Heart right ventricle (tissue), 16 donors: ENCODE data around the gene ST6GAL2. TPM values are rescaled to one million over a fixed set of nuclear protein-coding genes. Genes with fewer than 3 reads are reported as not detected.

Experiments used
- ATAC-seq, 8 donors: fragments of 200-7000 bp; cut with Tn5 transposase; one replicate each; pipeline ENCODE4 v1.9.1; 2020; ENCODE audit warnings: mild to moderate bottlenecking in 8 of 8, moderate library complexity in 8 of 8, moderate number of reproducible peaks in 1 of 8
- DNase-seq, 2 donors: peaks; one replicate each; pipeline ENCODE4 v3.0.0-alpha.2; 2020
- H3K27ac ChIP-seq, 10 donors: fragments of 200-600 bp; sonication (generic) in 2 of 10; one replicate each; pipeline versions ENCODE4 v1.5.0 to v1.8.0; 2020 to 2022; ENCODE audit warnings: mild to moderate bottlenecking in 3 of 10
- H3K27me3 ChIP-seq, 7 donors: fragments of 200-600 bp; one replicate each; pipeline ENCODE4 v1.8.0; 2021 to 2022; ENCODE audit warnings: mild to moderate bottlenecking in 2 of 7
- H3K36me3 ChIP-seq, 9 donors: fragments of 200-600 bp; sonication (generic) in 1 of 9; one replicate each; pipeline versions ENCODE4 v1.5.0 to v1.8.0; 2020 to 2022; ENCODE audit warnings: mild to moderate bottlenecking in 2 of 9
- H3K4me1 ChIP-seq, 9 donors: fragments of 200-600 bp; sonication (generic) in 1 of 9; one replicate each; pipeline versions ENCODE4 v1.5.0 to v1.8.0; 2020 to 2022; ENCODE audit warnings: mild to moderate bottlenecking in 4 of 9
- H3K4me3 ChIP-seq, 10 donors: fragments of 200-600 bp; sonication (generic) in 2 of 10; one replicate each; pipeline versions ENCODE4 v1.5.0 to v1.8.0; 2020 to 2022; ENCODE audit warnings: mild to moderate bottlenecking in 7 of 10, moderate library complexity in 2 of 10
- H3K9me3 ChIP-seq, 11 donors: fragments of 200-600 bp in 10 of 11; sonication (generic) in 2 of 11; one replicate each; pipeline versions ENCODE4 v1.5.0 to v1.8.0; 2013 to 2022; ENCODE audit warnings: mild to moderate bottlenecking in 2 of 11, control low read depth in 1 of 11, moderate library complexity in 1 of 11
- WGBS, 2 donors: extraction: QIAGEN DNeasy Blood & Tissue Kit; methylation state at CpG; one replicate each; pipeline ENCODE4 v1.1.7; 2013; ENCODE audit warnings: inconsistent platforms in 1 of 2; 5-methylcytosine and 5-hydroxymethylcytosine counted together
- intact Hi-C, 10 donors: fragments of 100-400 bp; cut with DNase I; formaldehyde crosslinking; loops; one replicate each; pipeline versions ENCODE4 v1.11.1 to v1.14.2; 2022
- polyA plus RNA-seq, 2 donors: library from polyadenylated mRNA; stranded (reverse); fragments of 200-250 nt; gene quantifications; one replicate each; pipeline ENCODE4 v1.2.3, GENCODE V29; 2013
- total RNA-seq, 10 donors: library from RNA; stranded (reverse); fragmentation: NEBNext Ultra II Directional in 3 of 10; extraction: Animal tissue kit (Norgen Biotek cat#: 25700) in 3 of 10; gene quantifications; one replicate each; pipeline versions ENCODE4 v1.2.1 to v1.2.4, GENCODE V29; 2021 to 2023
- TF ChIP-seq, protein P1 (sequence below), 9 donors: fragments of 200-600 bp; sonication (generic) in 2 of 9; IDR thresholded peaks; one replicate each; pipeline versions ENCODE4 v1.5.0 to v1.8.0; 2021 to 2022; ENCODE audit warnings: antibody characterized with exemption in 9 of 9, mild to moderate bottlenecking in 5 of 9, moderate library complexity in 1 of 9
- donor health status: Arrhythmogenic right ventricular cardiomyopathy.
- donor health status: ischemic (EF 13 %, LVEDD 7.1; RV severe dilation, severe dysfunction).
- donor health status: healthy with polysubstance abuse.
- donor health status: DM: no; HTN: yes; CAD: no.
- donor health status: DM: no; HTN: no; CAD: no.
- donor health status: ischemic (EF 25% LVEDD 6.9; RV normal size, moderate dysfunction).
- donor health status: ischemic (EF 25% LVEDD 5.7; RV mildly dilated, moderate dysfunction).
- donor health status: healthy.
- donor health status: DM: yes; HTN: yes; CAD: no.
- donor health status: Ischemic cardiomyopathy.
- donor health status: ischemic (EF 35%, LVEDD 5.7; RV mildly dilated, moderate dysfunction).
- donor health status: nonischemic (EF 11% LVEDD 7.7; RV severe dilation, severe dysfunction).
- donor health status: DM: yes; HTN: yes; CAD: no.
- donor health status: PGD.
- donor health status: ischemic (EF 29% LVEDD 5.4; RV normal size, mild dysfunction).
- donor health status: nonischemic (EF 23%, LVEDD 6.1; RV moderate dilation, normal function).

ST6GAL2 gene
- total and polyA plus RNA-seq, 12 donors = 0.12 to 0.72 (median 0.22) TPM

DNA sequence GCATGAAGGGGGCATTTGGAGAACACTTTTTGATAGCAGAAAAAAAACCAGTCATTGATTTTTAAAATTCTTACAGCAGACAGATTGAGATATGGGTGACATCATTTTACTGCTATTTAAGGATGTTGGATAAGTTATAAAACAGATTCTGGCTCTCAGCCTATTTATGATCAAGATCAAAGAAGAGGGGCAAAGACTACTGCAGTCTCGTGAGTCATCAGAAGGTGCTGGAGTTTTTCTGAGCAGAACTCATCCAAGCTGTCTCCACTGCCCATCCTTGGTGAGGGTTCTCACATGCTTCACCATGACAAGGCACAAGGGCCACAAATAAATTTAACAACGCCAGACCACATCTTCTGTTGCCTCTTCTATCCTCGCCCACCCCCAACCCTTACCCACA lies 58.8 kb downstream of the ST6GAL2 start:
- no peak for DNase-seq
- peaks cover 0 to 20% (median 0%) of the 10 kb centered on the region in 11 donors for H3K9me3 ChIP-seq
- no peaks in the 10 kb centered on the region for H3K4me1 ChIP-seq
- no peaks in the 10 kb centered on the region for H3K36me3 ChIP-seq
- H3K27ac ChIP-seq = no peak overlapping the region
- no peak overlapping the region for H3K4me3 ChIP-seq
- H3K27me3 ChIP-seq = no peaks in the 10 kb centered on the region
- intact Hi-C loops = no loop called here
- WGBS, 2 donors = 66 to 76% methylated on average over 3 of the region's 3 CpGs
- TF ChIP-seq, protein P1, sequence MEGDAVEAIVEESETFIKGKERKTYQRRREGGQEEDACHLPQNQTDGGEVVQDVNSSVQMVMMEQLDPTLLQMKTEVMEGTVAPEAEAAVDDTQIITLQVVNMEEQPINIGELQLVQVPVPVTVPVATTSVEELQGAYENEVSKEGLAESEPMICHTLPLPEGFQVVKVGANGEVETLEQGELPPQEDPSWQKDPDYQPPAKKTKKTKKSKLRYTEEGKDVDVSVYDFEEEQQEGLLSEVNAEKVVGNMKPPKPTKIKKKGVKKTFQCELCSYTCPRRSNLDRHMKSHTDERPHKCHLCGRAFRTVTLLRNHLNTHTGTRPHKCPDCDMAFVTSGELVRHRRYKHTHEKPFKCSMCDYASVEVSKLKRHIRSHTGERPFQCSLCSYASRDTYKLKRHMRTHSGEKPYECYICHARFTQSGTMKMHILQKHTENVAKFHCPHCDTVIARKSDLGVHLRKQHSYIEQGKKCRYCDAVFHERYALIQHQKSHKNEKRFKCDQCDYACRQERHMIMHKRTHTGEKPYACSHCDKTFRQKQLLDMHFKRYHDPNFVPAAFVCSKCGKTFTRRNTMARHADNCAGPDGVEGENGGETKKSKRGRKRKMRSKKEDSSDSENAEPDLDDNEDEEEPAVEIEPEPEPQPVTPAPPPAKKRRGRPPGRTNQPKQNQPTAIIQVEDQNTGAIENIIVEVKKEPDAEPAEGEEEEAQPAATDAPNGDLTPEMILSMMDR (IDR thresholded peaks at IDR 0.05) = no peak
- ATAC-seq = no peak

DNA sequence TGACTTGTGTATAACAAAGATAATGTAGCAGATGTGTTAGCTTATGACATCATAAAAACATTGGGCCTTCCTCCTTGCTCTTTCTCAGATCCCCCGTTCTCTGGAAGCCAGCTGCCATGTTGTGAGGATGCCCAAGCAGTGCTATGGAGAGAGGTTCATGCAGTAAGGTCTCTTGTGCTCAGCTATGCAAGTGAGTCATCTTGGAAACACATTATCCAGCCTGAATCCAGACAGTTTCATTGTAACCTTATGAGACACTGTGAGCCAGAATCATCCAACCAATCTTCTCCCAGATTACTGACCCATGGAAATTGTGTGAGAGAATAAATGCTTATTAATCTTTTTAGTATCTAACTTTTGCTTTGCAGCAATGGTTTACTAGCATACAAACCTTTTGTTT lies 60.8 kb downstream of the ST6GAL2 start:
- H3K36me3 ChIP-seq = no peaks in the 10 kb centered on the region
- WGBS, 2 donors = 87 to 88% methylated on average over 1 of the region's 1 CpG
- DNase-seq = no peak
- TF ChIP-seq, protein P1 (IDR thresholded peaks at IDR 0.05) = no peak
- H3K4me1 ChIP-seq = no peaks in the 10 kb centered on the region
- H3K27me3 ChIP-seq = no peaks in the 10 kb centered on the region
- ATAC-seq = no peak
- no peak overlapping the region for H3K4me3 ChIP-seq
- peaks cover 0 to 20% (median 0%) of the 10 kb centered on the region in 11 donors for H3K9me3 ChIP-seq
- intact Hi-C loops = no loop called here
- H3K27ac ChIP-seq = no peak overlapping the region

DNA sequence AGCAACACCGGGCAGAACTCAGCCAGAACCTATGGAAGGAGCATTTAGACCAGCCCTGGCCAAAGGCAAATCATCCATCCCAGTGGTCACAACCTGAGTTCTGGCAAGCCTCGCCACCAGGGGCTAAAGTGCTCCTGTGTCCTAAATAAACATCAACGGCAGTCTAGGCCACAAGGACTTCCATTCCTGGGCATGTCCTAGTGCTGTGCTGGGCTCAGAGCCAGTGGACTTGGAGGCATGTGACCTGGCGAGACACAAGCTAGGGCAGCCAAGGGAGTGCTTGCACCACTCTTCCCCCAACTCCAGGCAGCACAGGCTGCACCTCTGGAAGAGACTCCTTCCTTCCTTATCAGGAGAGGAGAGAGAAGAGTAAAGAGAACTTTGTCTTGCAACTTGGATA lies 69.0 kb downstream of the ST6GAL2 start:
- WGBS, 2 donors = 63 to 64% methylated on average over 4 of the region's 4 CpGs
- H3K9me3 ChIP-seq = no peaks in the 10 kb centered on the region
- ATAC-seq (peak in 3 of 8 donors; percentile 35 to 84 (median 82)), DNase-seq (peak; percentile 8 to 47)
- no peaks in the 10 kb centered on the region for H3K27me3 ChIP-seq
- no peaks in the 10 kb centered on the region for H3K36me3 ChIP-seq
- intact Hi-C loops = no loop called here
- TF ChIP-seq, protein P1 (IDR thresholded peaks at IDR 0.05) = no peak
- H3K27ac ChIP-seq = no peak overlapping the region
- no peak overlapping the region for H3K4me3 ChIP-seq
- H3K4me1 ChIP-seq = peaks cover 0 to 3% (median 0%) of the 10 kb centered on the region in 9 donors

DNA sequence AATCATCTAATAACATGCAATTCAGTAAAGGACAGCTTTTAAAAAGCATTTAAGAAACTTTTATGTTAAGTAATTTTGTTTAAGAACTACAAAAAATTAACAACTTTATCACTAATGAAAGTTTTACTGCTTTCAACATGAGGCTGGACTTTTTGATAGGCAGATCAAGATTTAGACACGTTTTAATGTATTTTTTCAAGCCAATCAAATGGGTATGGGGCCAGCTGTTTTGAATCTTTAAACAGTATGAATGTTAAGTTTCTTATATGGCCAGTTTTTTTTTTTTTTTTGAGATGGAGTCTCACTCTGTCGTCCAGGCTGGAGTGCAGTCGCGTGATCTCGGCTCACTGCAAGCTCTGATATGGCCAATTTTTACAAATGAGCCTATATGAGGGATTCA lies 73.1 kb downstream of the ST6GAL2 start:
- H3K9me3 ChIP-seq = no peaks in the 10 kb centered on the region
- H3K4me3 ChIP-seq = no peak overlapping the region
- no peaks in the 10 kb centered on the region for H3K36me3 ChIP-seq
- intact Hi-C loops = no loop called here
- DNase-seq (no peak), ATAC-seq (no peak)
- no peaks in the 10 kb centered on the region for H3K27me3 ChIP-seq
- WGBS, 2 donors = 64 to 76% methylated on average over 5 of the region's 5 CpGs
- no peak overlapping the region for H3K27ac ChIP-seq
- TF ChIP-seq, protein P1 (IDR thresholded peaks at IDR 0.05) = no peak
- H3K4me1 ChIP-seq = peaks cover 0 to 4% (median 0%) of the 10 kb centered on the region in 9 donors
